Measurements from ENCODE around the gene TRIM8. TPM values are rescaled to one million over a fixed set of nuclear protein-coding genes. Genes with fewer than 3 reads are reported as not detected.

Gene TRIM8
- total RNA-seq, 2 donors from 2014 or later: 27.7 to 32.7 TPM

- H3K36me3 Mint-ChIP-seq (ENCODE audit: low read depth): peaks cover 51% of the 10 kb centered on the region
- H3K4me1 ChIP-seq (ENCODE audit: control insufficient read depth, insufficient read depth, low read length): peaks cover 3% of the 10 kb centered on the region
- TF ChIP-seq CTCF (conservative IDR thresholded peaks at IDR 0.05): no peak
- no peaks in the 10 kb centered on the region for H3K27me3 Mint-ChIP-seq (ENCODE audit: insufficient read depth)
- no peaks in the 10 kb centered on the region for H3K27me3 ChIP-seq (ENCODE audit: control insufficient read depth, insufficient read depth, low read length, poor library complexity, severe bottlenecking)
- H3K27ac Mint-ChIP-seq: no peak overlapping the region
- H3K36me3 ChIP-seq (ENCODE audit: control insufficient read depth, insufficient read depth, low read length): peaks cover 27% of the 10 kb centered on the region
- DNase-seq: no peak
- H3K4me3 ChIP-seq (ENCODE audit: low read length): no peak overlapping the region
- H3K27ac ChIP-seq (ENCODE audit: low read depth, low read length): no peak overlapping the region
- no peak overlapping the region for H3K9ac ChIP-seq (ENCODE audit: extremely low read depth, low read length, poor library complexity, severe bottlenecking)
- 94 to 96% methylated on average over 3 to 7 of the region's 7 CpGs for WGBS, 2 experiments (ENCODE audit: insufficient coverage in 1 of 2, insufficient read length in 1 of 2)
- no peak overlapping the region for H3K4me3 Mint-ChIP-seq
- H3K9me3 Mint-ChIP-seq: no peaks in the 10 kb centered on the region
- peaks cover 6% of the 10 kb centered on the region for H3K9me3 ChIP-seq (ENCODE audit: control insufficient read depth, low read length)
- peaks cover 19% of the 10 kb centered on the region for H3K4me1 Mint-ChIP-seq
These were observed 38.1 kb downstream of the TRIM8 start for GRCh38 chr10:102682416-102682815.

- WGBS, 2 experiments (ENCODE audit: insufficient coverage in 1 of 2, insufficient read length in 1 of 2): 95% methylated on average over 4 of the region's 4 CpGs; no CpG with 5 or more reads in 1 of the 2 experiments
These were observed 38.7 kb downstream of the TRIM8 start for GRCh38 chr10:102682981-102683380.

GRCh38 chr10:102683736-102684135 is 39.5 kb downstream of the TRIM8 start:
- 94% methylated on average over 4 to 5 of the region's 5 CpGs for WGBS, 2 experiments (ENCODE audit: insufficient coverage in 1 of 2, insufficient read length in 1 of 2)
- DNase-seq: no peak
- no peak overlapping the region for H3K27ac ChIP-seq (ENCODE audit: low read depth, low read length)

More at GRCh38 chr10:102682981-102683380, 38.7 kb downstream of the TRIM8 start:
- peaks cover 6% of the 10 kb centered on the region for H3K9me3 ChIP-seq (ENCODE audit: control insufficient read depth, low read length)
- no peak overlapping the region for H3K9ac ChIP-seq (ENCODE audit: extremely low read depth, low read length, poor library complexity, severe bottlenecking)
- Mint-ChIP-seq H3K9me3 (no peaks in the 10 kb centered on the region), H3K4me3 (no peak overlapping the region), H3K27ac (no peak overlapping the region), H3K27me3 (ENCODE audit: insufficient read depth) (no peaks in the 10 kb centered on the region), H3K36me3 (ENCODE audit: low read depth) (peaks cover 56% of the 10 kb centered on the region), H3K4me1 (peaks cover 13% of the 10 kb centered on the region)
- no peak for TF ChIP-seq CTCF (conservative IDR thresholded peaks at IDR 0.05)
- no peak for DNase-seq
- peaks cover 27% of the 10 kb centered on the region for H3K36me3 ChIP-seq (ENCODE audit: control insufficient read depth, insufficient read depth, low read length)
- no peak overlapping the region for H3K4me3 ChIP-seq (ENCODE audit: low read length)
- H3K27me3 ChIP-seq (ENCODE audit: control insufficient read depth, insufficient read depth, low read length, poor library complexity, severe bottlenecking): no peaks in the 10 kb centered on the region
- no peak overlapping the region for H3K27ac ChIP-seq (ENCODE audit: low read depth, low read length)
- peaks cover 3% of the 10 kb centered on the region for H3K4me1 ChIP-seq (ENCODE audit: control insufficient read depth, insufficient read depth, low read length)

More at GRCh38 chr10:102683736-102684135, 39.5 kb downstream of the TRIM8 start:
- Histone ChIP-seq H3K36me3 (ENCODE audit: control insufficient read depth, insufficient read depth, low read length) (peaks cover 27% of the 10 kb centered on the region), H3K4me1 (ENCODE audit: control insufficient read depth, insufficient read depth, low read length) (no peaks in the 10 kb centered on the region), H3K9me3 (ENCODE audit: control insufficient read depth, low read length) (peaks cover 6% of the 10 kb centered on the region), H3K9ac (ENCODE audit: extremely low read depth, low read length, poor library complexity, severe bottlenecking) (no peak overlapping the region), H3K27me3 (ENCODE audit: control insufficient read depth, insufficient read depth, low read length, poor library complexity, severe bottlenecking) (no peaks in the 10 kb centered on the region), H3K4me3 (ENCODE audit: low read length) (no peak overlapping the region)
- no peak for TF ChIP-seq CTCF (conservative IDR thresholded peaks at IDR 0.05)
- no peaks in the 10 kb centered on the region for H3K27me3 Mint-ChIP-seq (ENCODE audit: insufficient read depth)
- H3K9me3 Mint-ChIP-seq: no peaks in the 10 kb centered on the region
- H3K27ac Mint-ChIP-seq: no peak overlapping the region
- H3K4me1 Mint-ChIP-seq: peaks cover 7% of the 10 kb centered on the region
- H3K4me3 Mint-ChIP-seq: no peak overlapping the region
- H3K36me3 Mint-ChIP-seq (ENCODE audit: low read depth): peaks cover 60% of the 10 kb centered on the region

All from endodermal cell (in vitro differentiated cells).